CD4-positive, alpha-beta T cell (primary cell): Measurements from ENCODE around the gene CALB2. TPM values are rescaled to one million over a fixed set of nuclear protein-coding genes. Genes with fewer than 3 reads are reported as not detected.
"Not testable (repeated sequence)": the region's sequence is repeated elsewhere in the genome, so short reads cannot be mapped to it uniquely, and the experiment has no call there.

Experiments used
- ATAC-seq: fragments of 200-7000 bp; cut with Tn5 transposase; one replicate; pipeline ENCODE4 v1.10.0; 2022; ENCODE audit warnings: mild to moderate bottlenecking; ENCODE audit not compliant: poor library complexity
- CTCF ChIA-PET: fragments of 350-600 bp; sonication (Branson Sonifier 250); formaldehyde crosslinking; loops from one replicate; lab custom pipeline; 2021; ENCODE audit warnings: antibody characterized with exemption, inconsistent platforms; lab: Charles Lee
- POLR2A ChIA-PET: fragments of 350-600 bp; sonication (Branson Sonifier 250); formaldehyde crosslinking; loops from one replicate; lab custom pipeline; 2021; ENCODE audit warnings: antibody characterized with exemption, inconsistent platforms; lab: Charles Lee
- DNase-seq, 14 experiments: peaks; one replicate each; pipeline ENCODE4 v3.0.0-alpha.2; 2013 to 2020; ENCODE audit warnings: mixed read lengths in 2 of 14
- H3K27ac ChIP-seq, 2 donors: one replicate each; pipeline versions ENCODE4 v1.5.1 to v1.7.0; 2013; ENCODE audit warnings: low read length in 2 of 2, low read depth in 1 of 2, mild to moderate bottlenecking in 1 of 2
- H3K27me3 ChIP-seq, 2 experiments: 1 replicate in 1 of 2; 2 replicates in 1 of 2; pipeline versions ENCODE4 v1.6.1 to v1.7.0; 2013; ENCODE audit warnings: low read length in 2 of 2, control low read depth in 1 of 2, mild to moderate bottlenecking in 1 of 2, moderate library complexity in 1 of 2; ENCODE audit not compliant: insufficient read depth in 2 of 2, control insufficient read depth in 1 of 2
- H3K36me3 ChIP-seq: one replicate; pipeline ENCODE4 v1.6.1; 2013; ENCODE audit warnings: low read length, control low read depth; ENCODE audit not compliant: insufficient read depth
- H3K4me1 ChIP-seq: one replicate; pipeline ENCODE4 v1.6.1; 2013; ENCODE audit warnings: low read length, control low read depth; ENCODE audit not compliant: insufficient read depth
- H3K4me3 ChIP-seq: one replicate; pipeline ENCODE4 v1.5.1; 2013; ENCODE audit warnings: mild to moderate bottlenecking, low read length, moderate library complexity
- H3K9me3 ChIP-seq, 2 experiments: 1 replicate in 1 of 2; 2 replicates in 1 of 2; pipeline versions ENCODE4 v1.6.1 to v1.7.0; 2013; ENCODE audit warnings: low read length in 2 of 2, mild to moderate bottlenecking in 2 of 2, control low read depth in 1 of 2, moderate library complexity in 1 of 2; ENCODE audit not compliant: control insufficient read depth in 1 of 2, insufficient read depth in 1 of 2
- H3K27ac Mint-ChIP-seq: one replicate; pipeline ENCODE4 v1.8.0; 2020; ENCODE audit warnings: mixed read lengths
- H3K27me3 Mint-ChIP-seq: one replicate; pipeline ENCODE4 v1.8.0; 2021; ENCODE audit warnings: mixed read lengths
- H3K36me3 Mint-ChIP-seq: one replicate; pipeline ENCODE4 v1.8.0; 2021; ENCODE audit warnings: low read depth, mixed read lengths
- H3K4me1 Mint-ChIP-seq: one replicate; pipeline ENCODE4 v1.8.0; 2021; ENCODE audit warnings: low read depth, mixed read lengths
- H3K4me3 Mint-ChIP-seq: one replicate; pipeline ENCODE4 v1.8.0; 2020; ENCODE audit warnings: mild to moderate bottlenecking, mixed read lengths
- H3K9me3 Mint-ChIP-seq: one replicate; pipeline ENCODE4 v1.8.0; 2020; ENCODE audit warnings: mixed read lengths
- intact Hi-C, 2 experiments: fragments of 100-400 bp; cut with DNase I in 1 of 2; cut with micrococcal nuclease in 1 of 2; formaldehyde crosslinking; loops; one replicate each; pipeline versions ENCODE4 v1.15.1 to v1.9.0; 2023 to 2025; cut with DNase I, micrococcal nuclease
- total RNA-seq, 174 experiments: library from RNA in 2 of 174; stranded (reverse) in 2 of 174; gene quantifications; one replicate each; pipeline ENCODE4 v1.2.3 and lab custom pipeline; 2021 to 2026
- TF ChIP-seq, protein P1 (sequence below): fragments of 200-600 bp; IDR thresholded peaks from one replicate; pipeline ENCODE4 v1.8.0; 2022; ENCODE audit warnings: antibody characterized with exemption, mild to moderate bottlenecking

CALB2 gene
- total RNA-seq, 2 experiments from 2014 or later, result not detected

- H3K27me3 ChIP-seq, result peaks cover 14 to 20% of the 10 kb centered on the region in 2 experiments
- H3K4me3 Mint-ChIP-seq, result no peak overlapping the region
- no peak overlapping the region for H3K27ac ChIP-seq
- CTCF ChIA-PET, result no interaction called here
- no peaks in the 10 kb centered on the region for H3K9me3 ChIP-seq
- H3K27ac Mint-ChIP-seq, result no peak overlapping the region
- no peaks in the 10 kb centered on the region for H3K9me3 Mint-ChIP-seq
- peaks cover 35% of the 10 kb centered on the region for H3K27me3 Mint-ChIP-seq
- no peaks in the 10 kb centered on the region for H3K4me1 Mint-ChIP-seq
- no peak for ATAC-seq
- peaks cover 9% of the 10 kb centered on the region for H3K4me1 ChIP-seq
- no peaks in the 10 kb centered on the region for H3K36me3 Mint-ChIP-seq
- DNase-seq, result no peak
- no peak overlapping the region for H3K4me3 ChIP-seq
- intact Hi-C loops, result no loop called here
- H3K36me3 ChIP-seq, result no peaks in the 10 kb centered on the region
- POLR2A ChIA-PET, result no interaction called here
- TF ChIP-seq, protein P1, sequence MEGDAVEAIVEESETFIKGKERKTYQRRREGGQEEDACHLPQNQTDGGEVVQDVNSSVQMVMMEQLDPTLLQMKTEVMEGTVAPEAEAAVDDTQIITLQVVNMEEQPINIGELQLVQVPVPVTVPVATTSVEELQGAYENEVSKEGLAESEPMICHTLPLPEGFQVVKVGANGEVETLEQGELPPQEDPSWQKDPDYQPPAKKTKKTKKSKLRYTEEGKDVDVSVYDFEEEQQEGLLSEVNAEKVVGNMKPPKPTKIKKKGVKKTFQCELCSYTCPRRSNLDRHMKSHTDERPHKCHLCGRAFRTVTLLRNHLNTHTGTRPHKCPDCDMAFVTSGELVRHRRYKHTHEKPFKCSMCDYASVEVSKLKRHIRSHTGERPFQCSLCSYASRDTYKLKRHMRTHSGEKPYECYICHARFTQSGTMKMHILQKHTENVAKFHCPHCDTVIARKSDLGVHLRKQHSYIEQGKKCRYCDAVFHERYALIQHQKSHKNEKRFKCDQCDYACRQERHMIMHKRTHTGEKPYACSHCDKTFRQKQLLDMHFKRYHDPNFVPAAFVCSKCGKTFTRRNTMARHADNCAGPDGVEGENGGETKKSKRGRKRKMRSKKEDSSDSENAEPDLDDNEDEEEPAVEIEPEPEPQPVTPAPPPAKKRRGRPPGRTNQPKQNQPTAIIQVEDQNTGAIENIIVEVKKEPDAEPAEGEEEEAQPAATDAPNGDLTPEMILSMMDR, result no peak
These were observed 2.3 kb upstream of the CALB2 start for GRCh38 chr16:71356051-71356740.

GRCh38 chr16:71356936-71357335, 1.6 kb upstream of the CALB2 start:
- H3K27me3 ChIP-seq, result peaks cover 14 to 24% of the 10 kb centered on the region in 2 experiments
- H3K4me3 ChIP-seq, POLR2A ChIA-PET, H3K4me1 ChIP-seq, H3K9me3 ChIP-seq, H3K4me3 Mint-ChIP-seq, H3K27ac Mint-ChIP-seq, H3K36me3 Mint-ChIP-seq, DNase-seq, intact Hi-C loops, ATAC-seq, H3K27ac ChIP-seq, CTCF ChIA-PET, H3K36me3 ChIP-seq, H3K4me1 Mint-ChIP-seq, H3K9me3 Mint-ChIP-seq: not testable (repeated sequence)
- peaks cover 35% of the 10 kb centered on the region for H3K27me3 Mint-ChIP-seq

DNA sequence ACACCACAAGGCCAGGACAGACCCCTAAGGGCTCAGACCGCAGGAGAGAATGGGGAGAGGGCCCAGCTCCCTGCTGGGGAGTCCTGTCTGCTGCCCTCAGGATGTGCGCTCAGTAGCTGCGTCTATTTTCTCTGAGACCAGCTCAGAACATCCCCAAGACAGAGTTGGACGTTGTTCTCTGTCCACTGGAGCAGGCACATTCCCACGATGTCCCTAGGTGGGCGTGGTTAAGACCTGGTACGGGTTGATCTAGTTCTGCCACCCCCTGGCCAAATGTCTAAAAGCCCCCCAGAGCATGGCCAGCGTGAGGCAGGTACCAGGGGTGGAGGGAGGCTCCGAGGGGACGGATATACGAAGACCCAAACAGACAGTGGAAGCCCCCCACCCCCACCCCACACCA, 842 bp upstream of the CALB2 start:
- Histone ChIP-seq H3K4me1 (peaks cover 9% of the 10 kb centered on the region), H3K27me3 (peaks cover 14 to 24% of the 10 kb centered on the region in 2 experiments), H3K27ac (no peak overlapping the region), H3K36me3 (no peaks in the 10 kb centered on the region), H3K9me3 (no peaks in the 10 kb centered on the region), H3K4me3 (no peak overlapping the region)
- DNase-seq (peak in 1 of 14 experiments; percentile 14), ATAC-seq (no peak)
- Mint-ChIP-seq H3K9me3 (no peaks in the 10 kb centered on the region), H3K27me3 (peaks cover 42% of the 10 kb centered on the region), H3K36me3 (no peaks in the 10 kb centered on the region), H3K4me3 (no peak overlapping the region), H3K4me1 (no peaks in the 10 kb centered on the region), H3K27ac (no peak overlapping the region)
- CTCF ChIA-PET, result no interaction called here
- intact Hi-C loops, result no loop called here
- TF ChIP-seq, protein P1, result no peak
- POLR2A ChIA-PET, result no interaction called here

- POLR2A ChIA-PET, result no interaction called here
- H3K36me3 Mint-ChIP-seq, result no peaks in the 10 kb centered on the region
- CTCF ChIA-PET, result no interaction called here
These were observed 908 bp downstream of the CALB2 start for GRCh38 chr16:71359431-71359830.

More at GRCh38 chr16:71359431-71359830, 908 bp downstream of the CALB2 start:
- H3K27me3 ChIP-seq, result peaks cover 14 to 24% of the 10 kb centered on the region in 2 experiments
- no peak overlapping the region for H3K4me3 ChIP-seq
- Mint-ChIP-seq H3K4me3 (no peak overlapping the region), H3K27me3 (peaks cover 38% of the 10 kb centered on the region), H3K27ac (no peak overlapping the region), H3K9me3 (no peaks in the 10 kb centered on the region), H3K4me1 (no peaks in the 10 kb centered on the region)
- no peak overlapping the region for H3K27ac ChIP-seq
- peaks cover 9% of the 10 kb centered on the region for H3K4me1 ChIP-seq
- DNase-seq (no peak), ATAC-seq (no peak)
- TF ChIP-seq, protein P1, result no peak
- intact Hi-C loops, result no loop called here
- no peaks in the 10 kb centered on the region for H3K9me3 ChIP-seq
- no peaks in the 10 kb centered on the region for H3K36me3 ChIP-seq
